Measurements from ENCODE around the gene TEAD3.

Gene TEAD3

DNA sequence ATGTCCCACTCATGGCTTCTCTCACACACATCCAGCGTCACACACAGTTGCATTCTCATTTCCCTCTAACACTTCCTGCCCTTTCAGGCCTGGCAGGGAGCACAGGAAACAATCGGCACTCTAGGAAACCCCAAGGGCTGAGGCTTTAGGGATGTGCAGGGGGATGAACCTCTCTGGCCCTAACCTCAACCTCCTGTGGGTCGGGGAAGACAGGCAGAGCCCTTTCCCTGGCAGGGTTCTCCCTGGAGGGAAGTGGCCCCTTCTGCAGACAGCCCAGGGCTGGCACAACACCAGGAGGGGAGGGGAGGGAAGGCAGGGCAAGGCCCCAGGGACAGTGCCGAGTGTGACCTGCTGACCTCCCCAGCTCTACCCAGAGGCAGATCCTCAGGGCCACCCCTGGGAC lies 2.7 kb downstream of the TEAD3 start:
- ATAC-seq (replicated peaks; ENCODE audit: extremely low read depth, poor library complexity, severe bottlenecking) (peak; percentile 4), DNase-seq (ENCODE audit: low spot score in 2 of 2) (no peak)
- H3K36me3 Mint-ChIP-seq (ENCODE audit: insufficient read depth), result no peaks in the 10 kb centered on the region
- no peak overlapping the region for H3K27ac Mint-ChIP-seq (ENCODE audit: low read depth)
- peaks cover 24% of the 10 kb centered on the region for H3K4me1 Mint-ChIP-seq
- peaks cover 10% of the 10 kb centered on the region for H3K27me3 Mint-ChIP-seq
- no peak overlapping the region for H3K4me3 Mint-ChIP-seq
- H3K9me3 Mint-ChIP-seq, result no peaks in the 10 kb centered on the region

DNA sequence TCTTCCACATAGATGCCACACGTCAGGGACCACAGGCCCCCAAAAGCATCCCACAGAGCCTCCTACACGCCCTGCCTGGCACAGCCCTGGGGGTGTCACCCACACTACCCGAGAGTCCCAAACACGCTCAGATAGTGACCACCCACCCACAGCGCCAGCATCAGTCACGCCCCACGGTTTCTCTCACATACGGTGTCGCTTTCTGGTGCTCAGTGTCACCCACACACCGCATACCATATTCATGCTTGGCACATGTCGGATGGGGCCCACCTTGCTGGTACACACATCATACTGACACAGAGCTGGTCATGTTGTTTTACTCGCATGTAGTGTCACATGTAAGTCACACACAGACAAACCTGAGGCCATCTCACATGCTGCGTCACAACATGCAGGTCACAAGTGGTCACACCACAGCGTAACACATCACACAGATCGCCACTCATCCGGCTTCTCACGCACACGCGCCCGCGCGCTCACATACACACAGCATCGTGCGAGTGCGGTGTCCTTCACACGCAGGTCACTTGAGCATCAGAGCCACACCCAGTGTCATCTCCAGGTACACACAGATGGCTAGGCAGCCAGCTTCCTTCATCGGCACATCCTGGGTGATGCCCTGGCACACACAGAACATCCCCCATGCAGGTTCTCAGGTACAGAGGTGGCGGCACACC lies 3.4 kb downstream of the TEAD3 start:
- H3K9me3 Mint-ChIP-seq, result no peaks in the 10 kb centered on the region
- no peak overlapping the region for H3K4me3 Mint-ChIP-seq
- DNase-seq (ENCODE audit: low spot score in 2 of 2), result peak in 1 of 2 donors; percentile 17
- H3K27ac Mint-ChIP-seq (ENCODE audit: low read depth), result peak overlapping the region; percentile 42
- peaks cover 3% of the 10 kb centered on the region for H3K27me3 Mint-ChIP-seq
- no peak for ATAC-seq (replicated peaks; ENCODE audit: extremely low read depth, poor library complexity, severe bottlenecking)
- H3K36me3 Mint-ChIP-seq (ENCODE audit: insufficient read depth), result no peaks in the 10 kb centered on the region
- H3K4me1 Mint-ChIP-seq, result peaks cover 19% of the 10 kb centered on the region

DNA sequence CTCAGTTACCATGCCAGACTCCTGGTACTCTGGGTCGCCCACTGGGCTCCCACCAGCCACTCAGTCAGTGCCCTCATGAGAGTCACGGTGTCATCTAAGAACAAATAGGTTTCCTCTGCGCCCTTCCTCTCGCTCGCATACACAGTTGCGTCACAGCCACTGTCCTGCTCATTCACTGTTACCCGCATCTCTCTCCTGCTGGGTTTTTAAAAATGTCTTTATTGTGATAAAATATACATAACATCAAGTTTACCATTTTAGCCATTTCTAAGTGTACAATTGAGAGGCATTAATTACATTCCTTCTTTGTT lies 4.0 kb downstream of the TEAD3 start:
- no peak overlapping the region for H3K4me3 Mint-ChIP-seq
- H3K36me3 Mint-ChIP-seq (ENCODE audit: insufficient read depth), result no peaks in the 10 kb centered on the region
- peak overlapping the region; percentile 42 for H3K27ac Mint-ChIP-seq (ENCODE audit: low read depth)
- peaks cover 22% of the 10 kb centered on the region for H3K4me1 Mint-ChIP-seq
- H3K9me3 Mint-ChIP-seq, result no peaks in the 10 kb centered on the region
- no peaks in the 10 kb centered on the region for H3K27me3 Mint-ChIP-seq
- no peak for DNase-seq (ENCODE audit: low spot score in 2 of 2)
- ATAC-seq (replicated peaks; ENCODE audit: extremely low read depth, poor library complexity, severe bottlenecking), result no peak

DNA sequence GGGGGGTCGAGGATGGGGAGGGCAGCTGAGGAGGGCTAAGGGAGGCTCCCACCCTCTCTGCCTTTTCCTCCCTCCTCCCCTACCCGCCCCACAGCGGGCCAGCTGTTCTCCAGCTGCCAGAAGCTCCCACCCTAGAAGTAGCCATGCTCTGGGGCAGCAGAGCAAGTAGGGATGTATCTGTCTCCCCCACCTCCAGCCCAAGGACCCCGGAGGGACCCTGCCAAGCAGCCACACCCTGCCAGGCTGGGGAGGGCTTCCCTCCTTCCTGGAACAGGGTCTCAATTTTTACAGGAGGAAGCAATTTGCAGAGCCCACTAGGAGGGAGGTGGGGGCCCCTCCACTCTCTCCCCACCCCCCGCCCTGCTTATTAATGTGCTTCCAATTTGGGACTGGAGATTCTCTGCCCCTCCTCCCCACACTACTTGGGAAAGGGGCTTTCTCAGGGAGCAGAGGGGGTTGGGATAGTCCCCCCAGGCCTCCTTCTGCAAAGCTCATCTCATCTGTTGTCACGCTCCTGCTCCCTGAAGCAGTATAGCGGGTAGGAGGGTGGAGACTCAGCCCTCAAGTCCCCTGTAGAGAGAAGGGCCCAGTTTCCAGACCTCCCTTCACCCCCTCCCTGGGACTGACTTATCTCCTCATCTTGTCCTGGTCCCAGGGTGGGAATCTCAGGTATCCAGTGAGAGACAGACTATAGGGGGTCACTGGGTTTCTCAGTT lies 4.5 kb downstream of the TEAD3 start:
- H3K27me3 Mint-ChIP-seq, result no peaks in the 10 kb centered on the region
- ATAC-seq (replicated peaks; ENCODE audit: extremely low read depth, poor library complexity, severe bottlenecking) (no peak), DNase-seq (ENCODE audit: low spot score in 2 of 2) (no peak)
- H3K27ac Mint-ChIP-seq (ENCODE audit: low read depth), result peak overlapping the region; percentile 42
- peaks cover 27% of the 10 kb centered on the region for H3K4me1 Mint-ChIP-seq
- no peak overlapping the region for H3K4me3 Mint-ChIP-seq
- no peaks in the 10 kb centered on the region for H3K9me3 Mint-ChIP-seq
- no peaks in the 10 kb centered on the region for H3K36me3 Mint-ChIP-seq (ENCODE audit: insufficient read depth)

DNA sequence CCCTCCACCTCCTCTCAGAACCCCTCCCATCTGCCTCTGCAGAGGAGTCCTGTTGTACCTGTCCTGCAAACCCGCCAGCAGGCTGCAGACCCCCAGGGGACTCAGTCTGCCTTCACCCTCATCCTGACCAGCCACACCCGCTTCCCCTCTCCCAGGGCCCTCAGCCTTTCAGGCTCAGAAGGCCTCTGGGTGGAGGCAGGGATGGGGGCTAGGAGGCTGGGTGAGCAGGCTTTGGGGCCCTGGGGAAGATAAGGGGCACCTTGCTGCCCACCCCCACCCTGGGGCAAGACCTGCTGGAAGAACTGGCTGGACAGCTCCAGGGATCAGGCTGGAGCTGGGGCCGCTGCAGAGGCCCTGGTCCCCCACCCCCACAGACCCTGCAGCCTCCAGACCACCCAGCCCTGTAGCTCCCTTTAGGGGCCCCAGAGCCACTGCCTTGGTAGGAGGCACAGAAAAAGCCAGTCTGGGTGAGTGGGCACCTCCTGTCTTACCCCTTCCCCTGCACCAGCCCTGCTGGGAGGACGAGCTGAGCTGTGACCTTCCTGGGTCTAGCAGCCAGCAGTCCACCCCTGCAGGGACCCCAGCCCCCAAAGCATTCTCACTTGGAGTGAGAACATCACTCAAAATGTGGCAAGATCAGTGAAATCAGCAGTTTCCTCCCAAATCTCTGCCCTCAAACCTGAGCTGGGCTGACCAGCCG lies 5.2 kb downstream of the TEAD3 start:
- H3K4me3 Mint-ChIP-seq, result no peak overlapping the region
- no peaks in the 10 kb centered on the region for H3K27me3 Mint-ChIP-seq
- no peak for DNase-seq (ENCODE audit: low spot score in 2 of 2)
- H3K9me3 Mint-ChIP-seq, result no peaks in the 10 kb centered on the region
- peaks cover 28% of the 10 kb centered on the region for H3K4me1 Mint-ChIP-seq
- ATAC-seq (replicated peaks; ENCODE audit: extremely low read depth, poor library complexity, severe bottlenecking), result no peak
- no peaks in the 10 kb centered on the region for H3K36me3 Mint-ChIP-seq (ENCODE audit: insufficient read depth)
- no peak overlapping the region for H3K27ac Mint-ChIP-seq (ENCODE audit: low read depth)

DNA sequence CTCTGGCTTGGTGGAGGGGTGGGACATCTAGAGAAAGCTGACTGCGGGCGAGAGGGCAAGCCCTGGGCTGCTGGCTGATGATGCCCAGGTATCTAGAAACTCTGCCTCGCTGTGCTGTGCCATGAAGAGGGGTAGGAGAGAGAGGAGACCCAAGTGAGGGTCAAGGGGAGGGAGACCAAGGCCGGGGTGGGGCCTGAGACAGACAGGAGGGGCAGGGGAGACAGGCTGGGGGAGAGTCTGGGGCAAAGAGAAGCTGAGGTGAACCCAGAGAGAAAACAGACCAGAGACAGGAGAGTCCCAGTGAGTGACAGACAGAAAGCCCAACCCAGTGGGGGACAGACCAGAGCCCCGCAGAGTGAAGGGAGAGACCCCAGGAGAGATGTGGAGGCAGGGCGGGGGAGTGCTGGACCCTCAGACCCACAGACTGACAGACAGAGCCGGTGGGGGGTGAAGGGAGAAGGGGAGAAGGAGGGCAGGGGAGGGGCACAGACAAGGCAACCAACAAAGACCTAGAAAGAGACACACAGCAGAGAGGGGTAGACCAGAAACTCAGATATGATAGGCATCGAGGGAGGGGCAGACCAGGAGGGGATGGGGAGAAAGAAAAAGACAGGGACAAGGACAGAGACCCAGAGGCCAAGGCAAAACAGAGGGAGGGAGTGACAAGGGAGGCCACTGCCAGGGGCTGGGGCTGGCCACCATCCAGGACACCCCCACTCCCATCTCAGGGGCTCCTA lies 5.9 kb downstream of the TEAD3 start:
- no peak for ATAC-seq (replicated peaks; ENCODE audit: extremely low read depth, poor library complexity, severe bottlenecking)

DNA sequence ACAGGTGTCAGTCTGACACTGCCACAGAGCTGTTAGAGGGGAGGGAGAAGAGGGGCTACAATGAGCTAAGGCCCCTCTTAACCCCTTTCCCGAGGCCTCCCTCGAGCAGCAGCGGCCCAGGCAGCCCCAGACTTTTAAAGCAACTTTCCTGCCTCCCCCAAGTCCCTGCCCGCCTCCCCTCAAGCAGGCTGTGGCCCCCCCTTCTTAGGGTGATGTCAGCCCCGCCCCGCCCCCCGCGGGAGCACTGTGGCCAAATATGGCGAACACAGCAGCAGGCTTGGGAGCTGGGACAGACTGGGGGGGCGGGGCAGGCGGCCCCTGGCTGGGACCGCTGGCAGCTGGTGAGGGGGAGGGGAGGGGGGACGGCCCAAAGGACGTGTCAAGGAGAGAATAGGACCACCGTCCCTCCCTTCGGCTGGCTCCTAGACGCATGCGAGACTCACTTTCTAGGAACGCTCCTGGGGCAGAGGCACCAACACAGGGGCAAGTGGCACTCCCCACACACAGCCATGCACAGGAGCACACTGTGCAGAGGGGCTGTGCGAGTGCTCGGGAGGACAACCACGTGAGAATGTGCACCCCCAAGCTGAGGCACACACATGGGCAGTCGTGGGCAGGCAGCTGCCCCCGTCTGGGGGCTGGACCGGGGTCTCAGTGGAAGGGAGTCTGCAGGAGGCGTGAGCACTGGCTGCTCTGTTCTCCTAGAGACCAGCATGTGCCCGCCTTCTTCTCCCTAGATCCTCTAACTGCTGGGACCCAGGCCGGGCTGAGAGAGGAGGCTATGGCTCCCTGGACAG lies 6.7 kb downstream of the TEAD3 start:
- Mint-ChIP-seq H3K4me3 (no peak overlapping the region), H3K36me3 (ENCODE audit: insufficient read depth) (no peaks in the 10 kb centered on the region), H3K27me3 (no peaks in the 10 kb centered on the region), H3K4me1 (peaks cover 28% of the 10 kb centered on the region), H3K27ac (ENCODE audit: low read depth) (no peak overlapping the region), H3K9me3 (no peaks in the 10 kb centered on the region)
- ATAC-seq (replicated peaks; ENCODE audit: extremely low read depth, poor library complexity, severe bottlenecking), result no peak
- no peak for DNase-seq (ENCODE audit: low spot score in 2 of 2)

More for the DNA sequence above, 5.9 kb downstream of the TEAD3 start:
- no peaks in the 10 kb centered on the region for H3K36me3 Mint-ChIP-seq (ENCODE audit: insufficient read depth)
- H3K4me3 Mint-ChIP-seq, result no peak overlapping the region
- no peak overlapping the region for H3K27ac Mint-ChIP-seq (ENCODE audit: low read depth)
- H3K9me3 Mint-ChIP-seq, result no peaks in the 10 kb centered on the region
- H3K27me3 Mint-ChIP-seq, result no peaks in the 10 kb centered on the region
- H3K4me1 Mint-ChIP-seq, result peaks cover 28% of the 10 kb centered on the region
- DNase-seq (ENCODE audit: low spot score in 2 of 2), result no peak

DNA sequence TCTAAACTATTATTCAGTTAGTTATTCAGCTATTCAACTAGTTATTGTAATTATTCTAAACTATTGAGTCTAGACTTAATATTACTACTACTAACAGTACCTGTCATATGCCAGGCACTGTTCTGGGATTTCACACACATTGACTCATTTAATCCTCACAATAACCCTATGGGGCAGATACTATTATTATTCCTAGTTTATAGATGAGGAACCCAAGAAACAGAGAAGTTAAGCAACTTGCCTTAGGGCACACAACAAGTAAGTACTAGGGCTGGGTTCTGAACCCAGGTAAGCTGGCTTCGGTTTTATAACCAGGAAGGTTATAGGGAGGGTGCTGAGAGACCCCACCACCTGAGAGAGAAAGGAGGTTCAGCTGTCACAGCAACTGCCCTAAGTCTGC lies 7.8 kb downstream of the TEAD3 start:
- H3K27ac Mint-ChIP-seq (ENCODE audit: low read depth), result no peak overlapping the region
- no peak overlapping the region for H3K4me3 Mint-ChIP-seq
- no peaks in the 10 kb centered on the region for H3K27me3 Mint-ChIP-seq
- no peaks in the 10 kb centered on the region for H3K36me3 Mint-ChIP-seq (ENCODE audit: insufficient read depth)
- peaks cover 26% of the 10 kb centered on the region for H3K4me1 Mint-ChIP-seq
- H3K9me3 Mint-ChIP-seq, result no peaks in the 10 kb centered on the region
- no peak for ATAC-seq (replicated peaks; ENCODE audit: extremely low read depth, poor library complexity, severe bottlenecking)
- no peak for DNase-seq (ENCODE audit: low spot score in 2 of 2)

DNA sequence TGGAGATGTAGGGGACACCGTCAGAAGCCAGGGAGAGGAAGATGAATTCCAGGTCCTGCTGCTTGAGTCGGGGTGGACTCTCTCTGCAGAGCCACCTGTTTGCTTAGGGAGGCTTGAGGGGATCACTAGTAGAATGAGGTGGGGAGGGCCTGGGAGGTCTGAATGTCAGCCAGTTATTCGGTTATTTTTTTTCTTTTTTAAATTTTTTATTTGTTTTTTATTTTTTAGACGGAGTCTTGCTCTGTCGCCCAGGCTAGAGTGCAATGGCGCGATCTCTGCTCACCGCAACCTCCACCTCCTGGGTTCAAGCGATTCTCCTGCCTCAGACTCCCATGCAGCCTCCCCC lies 8.4 kb downstream of the TEAD3 start:
- Mint-ChIP-seq H3K27ac (ENCODE audit: low read depth) (peak overlapping the region; percentile 38), H3K9me3 (no peaks in the 10 kb centered on the region), H3K4me1 (peaks cover 21% of the 10 kb centered on the region), H3K4me3 (no peak overlapping the region), H3K36me3 (ENCODE audit: insufficient read depth) (no peaks in the 10 kb centered on the region), H3K27me3 (no peaks in the 10 kb centered on the region)
- DNase-seq (ENCODE audit: low spot score in 2 of 2), result no peak
- ATAC-seq (replicated peaks; ENCODE audit: extremely low read depth, poor library complexity, severe bottlenecking), result no peak

DNA sequence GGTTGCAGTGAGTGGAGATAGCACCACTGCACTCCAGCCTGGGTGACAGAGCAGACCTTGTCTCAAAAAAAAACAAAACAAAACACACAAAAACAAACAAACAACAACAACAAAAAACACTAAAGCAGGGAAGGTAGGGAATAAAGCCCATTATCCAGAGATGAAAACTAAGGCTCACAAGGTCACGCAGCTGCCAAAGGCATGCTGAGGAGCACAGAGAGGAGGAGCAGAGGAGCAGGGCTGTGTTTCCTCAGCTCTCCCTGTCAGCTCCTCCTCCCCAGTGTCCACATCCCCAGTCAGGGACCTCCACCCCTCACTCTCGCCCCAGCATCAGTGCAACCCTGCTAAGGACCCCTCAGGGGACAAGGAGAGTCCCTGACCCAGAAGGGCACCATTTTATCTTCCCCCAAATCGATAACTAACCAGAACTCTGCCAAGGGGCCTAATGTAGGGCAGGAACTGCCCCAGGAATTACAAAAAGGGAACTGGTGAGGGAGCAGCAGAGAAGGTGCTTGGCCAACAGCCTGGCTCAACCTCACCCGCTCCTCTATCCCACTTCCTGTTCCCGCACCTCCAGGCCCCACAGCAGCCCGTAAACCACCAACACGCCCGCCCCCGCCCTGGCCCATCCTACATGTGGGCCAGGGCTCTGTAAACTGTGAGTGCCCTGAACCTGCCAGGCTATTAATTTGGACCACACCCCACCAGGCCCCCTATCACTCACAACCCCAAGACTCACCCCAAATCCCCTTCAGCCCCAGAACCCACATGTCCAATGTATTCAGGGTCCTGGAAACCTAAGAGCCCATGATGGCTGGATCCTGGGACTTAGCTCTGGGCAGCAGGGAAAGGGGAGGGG lies 9.0 kb downstream of the TEAD3 start:
- peak overlapping the region; percentile 38 for H3K27ac Mint-ChIP-seq (ENCODE audit: low read depth)
- DNase-seq (ENCODE audit: low spot score in 2 of 2), result no peak
- no peaks in the 10 kb centered on the region for H3K27me3 Mint-ChIP-seq
- H3K4me1 Mint-ChIP-seq, result peaks cover 15% of the 10 kb centered on the region
- no peaks in the 10 kb centered on the region for H3K9me3 Mint-ChIP-seq
- H3K36me3 Mint-ChIP-seq (ENCODE audit: insufficient read depth), result no peaks in the 10 kb centered on the region
- ATAC-seq (replicated peaks; ENCODE audit: extremely low read depth, poor library complexity, severe bottlenecking), result no peak
- H3K4me3 Mint-ChIP-seq, result no peak overlapping the region

DNA sequence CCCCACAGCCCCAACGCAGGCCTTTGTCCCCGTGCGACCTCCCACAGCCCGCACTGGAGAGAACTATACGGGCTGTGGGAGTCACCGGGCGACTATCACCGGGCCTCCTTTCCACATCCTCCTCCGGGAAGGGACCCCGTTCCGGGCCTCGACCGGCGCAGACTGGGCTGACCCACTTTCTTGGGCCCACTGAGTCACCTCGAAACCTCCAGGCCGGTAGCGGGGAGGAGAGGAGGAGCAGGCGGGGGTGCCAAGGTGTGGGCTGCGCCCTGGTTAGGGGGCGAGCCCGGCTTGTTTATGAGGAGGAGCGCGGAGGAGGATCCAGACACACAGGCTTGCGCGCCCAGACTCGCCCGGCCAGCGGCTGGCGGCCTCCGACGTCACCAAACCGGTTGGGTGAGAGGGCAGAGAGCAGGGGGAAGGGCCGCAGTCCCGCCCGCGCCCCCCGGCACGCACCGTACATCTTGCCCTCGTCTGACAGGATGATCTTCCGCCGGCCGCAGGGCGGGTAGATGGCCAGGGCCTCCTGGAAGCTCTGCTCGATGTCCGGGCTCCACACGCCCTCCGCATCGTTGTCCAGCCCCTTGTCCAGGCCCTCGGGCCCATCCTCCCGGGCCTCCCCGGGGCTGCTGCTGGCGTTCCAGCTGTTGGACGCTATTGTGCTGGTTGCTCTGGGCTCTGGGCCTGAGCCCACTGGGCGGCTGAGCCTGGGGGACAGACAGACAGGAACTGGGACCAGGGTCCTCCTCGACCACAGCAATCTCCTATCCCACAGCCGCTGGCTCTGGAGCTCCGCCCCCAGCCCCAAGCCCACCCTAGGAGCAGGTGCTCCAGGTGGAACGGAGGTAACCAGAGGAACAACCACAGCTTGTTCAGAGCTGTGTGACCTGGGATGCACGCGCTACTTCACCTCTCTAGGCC lies 10.6 kb downstream of the TEAD3 start:
- Mint-ChIP-seq H3K9me3 (no peaks in the 10 kb centered on the region), H3K27me3 (no peaks in the 10 kb centered on the region), H3K4me1 (peaks cover 11% of the 10 kb centered on the region), H3K36me3 (ENCODE audit: insufficient read depth) (no peaks in the 10 kb centered on the region), H3K4me3 (no peak overlapping the region), H3K27ac (ENCODE audit: low read depth) (no peak overlapping the region)
- DNase-seq (ENCODE audit: low spot score in 2 of 2) (no peak), ATAC-seq (replicated peaks; ENCODE audit: extremely low read depth, poor library complexity, severe bottlenecking) (no peak)

Measured in central memory CD8-positive, alpha-beta T cell (primary cell).